ENCODE measurements around the gene WNT11. TPM values are rescaled to one million over a fixed set of nuclear protein-coding genes. Genes with fewer than 3 reads are reported as not detected.
A peak's percentile ranks its signal among the peaks of the same experiment; 100 is the strongest.

The WNT11 gene
- total RNA-seq, 1 experiment from 2014 or later: 26.8 TPM

- H3K27me3 ChIP-seq: no peaks in the 10 kb centered on the region; the same call in none of the 2 replicates
- DNase-seq: no peak
- no peak overlapping the region for H3K4me3 ChIP-seq
- H3K27ac ChIP-seq: no peak overlapping the region
- peaks cover 8% of the 10 kb centered on the region; the same call in 1 of the 2 replicates for H3K4me1 ChIP-seq
- no peaks in the 10 kb centered on the region for H3K36me3 ChIP-seq
- no peaks in the 10 kb centered on the region for H3K9me3 ChIP-seq (replicated peaks)
These were observed 36.8 kb downstream of the WNT11 start for GRCh38 chr11:76169473-76169896.

- Histone ChIP-seq H3K4me3 (no peak overlapping the region), H3K9me3 (replicated peaks) (no peaks in the 10 kb centered on the region), H3K27me3 (no peaks in the 10 kb centered on the region; the same call in none of the 2 replicates), H3K27ac (no peak overlapping the region), H3K36me3 (no peaks in the 10 kb centered on the region), H3K4me1 (peaks cover 8% of the 10 kb centered on the region; the same call in 1 of the 2 replicates)
- DNase-seq: peak in 1 of 2 experiments; percentile 38
These were observed 38.7 kb downstream of the WNT11 start for GRCh38 chr11:76167590-76167989.

DNA sequence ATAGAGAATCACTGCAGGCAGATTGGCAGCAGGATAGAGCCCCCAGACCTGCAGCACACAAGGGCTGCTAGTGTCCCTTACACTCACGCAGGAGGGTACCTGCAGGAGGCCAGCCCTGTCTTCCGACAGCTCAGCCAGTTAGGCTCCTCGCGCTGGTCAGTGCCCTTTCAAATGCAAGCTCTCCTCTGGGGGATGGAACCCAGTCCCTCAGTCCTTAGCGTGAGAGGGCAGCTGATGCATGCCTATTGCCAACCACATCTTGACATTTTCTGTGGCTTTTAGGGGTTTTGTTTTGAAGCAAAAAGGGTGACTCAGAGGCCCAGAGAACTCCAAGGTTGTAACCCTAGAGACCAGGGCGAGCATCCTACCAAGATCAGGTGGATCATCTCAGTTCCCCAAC, 40.0 kb downstream of the WNT11 start:
- no peak overlapping the region for H3K4me3 ChIP-seq
- no peaks in the 10 kb centered on the region for H3K36me3 ChIP-seq
- H3K27me3 ChIP-seq: no peaks in the 10 kb centered on the region; the same call in none of the 2 replicates
- no peak for DNase-seq
- no peaks in the 10 kb centered on the region for H3K9me3 ChIP-seq (replicated peaks)
- no peak overlapping the region for H3K27ac ChIP-seq
- peaks cover 13% of the 10 kb centered on the region; the same call in 1 of the 2 replicates for H3K4me1 ChIP-seq

GRCh38 chr11:76164861-76165751, 41.2 kb downstream of the WNT11 start:
- Histone ChIP-seq H3K4me1 (peaks cover 20% of the 10 kb centered on the region; the same call in 1 of the 2 replicates), H3K27me3 (no peaks in the 10 kb centered on the region; the same call in 1 of the 2 replicates), H3K9me3 (replicated peaks) (no peaks in the 10 kb centered on the region), H3K27ac (no peak overlapping the region), H3K36me3 (no peaks in the 10 kb centered on the region), H3K4me3 (no peak overlapping the region)
- DNase-seq: no peak

DNA sequence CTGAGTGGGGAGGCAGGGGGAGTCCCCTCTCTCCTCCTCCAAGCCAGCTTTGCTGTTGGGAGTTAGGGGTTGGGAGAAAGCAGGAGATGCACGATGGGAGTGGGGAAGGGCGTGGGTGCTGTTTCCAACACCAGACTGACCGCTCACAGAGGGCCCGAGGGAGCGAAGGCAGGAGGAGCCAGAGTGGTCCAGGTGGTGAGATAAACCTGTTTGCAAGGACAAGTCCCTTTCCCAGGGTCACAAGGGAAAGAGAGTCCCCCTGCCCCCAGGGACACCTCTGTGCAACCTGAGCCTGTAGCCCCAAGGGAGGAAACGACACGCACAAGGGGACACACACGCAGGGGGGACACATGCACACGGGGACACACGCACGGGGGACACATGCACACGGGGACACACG, 42.2 kb downstream of the WNT11 start:
- peaks cover 19% of the 10 kb centered on the region; the same call in 1 of the 2 replicates for H3K4me1 ChIP-seq
- no peaks in the 10 kb centered on the region for H3K36me3 ChIP-seq
- H3K27me3 ChIP-seq: no peaks in the 10 kb centered on the region; the same call in 1 of the 2 replicates
- no peak overlapping the region for H3K27ac ChIP-seq
- no peak overlapping the region for H3K4me3 ChIP-seq
- DNase-seq: no peak
- no peaks in the 10 kb centered on the region for H3K9me3 ChIP-seq (replicated peaks)

GRCh38 chr11:76163289-76163880, 42.9 kb downstream of the WNT11 start:
- H3K27me3 ChIP-seq: no peaks in the 10 kb centered on the region; the same call in 1 of the 2 replicates
- H3K36me3 ChIP-seq: no peaks in the 10 kb centered on the region
- DNase-seq: no peak
- H3K27ac ChIP-seq: no peak overlapping the region
- no peaks in the 10 kb centered on the region for H3K9me3 ChIP-seq (replicated peaks)
- H3K4me3 ChIP-seq: no peak overlapping the region
- H3K4me1 ChIP-seq: peaks cover 19% of the 10 kb centered on the region; the same call in 1 of the 2 replicates

GRCh38 chr11:76162336-76163288, 43.7 kb downstream of the WNT11 start:
- peaks cover 18% of the 10 kb centered on the region; the same call in 1 of the 2 replicates for H3K4me1 ChIP-seq
- no peaks in the 10 kb centered on the region for H3K27me3 ChIP-seq
- no peak overlapping the region for H3K27ac ChIP-seq
- no peak overlapping the region for H3K4me3 ChIP-seq
- H3K36me3 ChIP-seq: no peaks in the 10 kb centered on the region
- no peaks in the 10 kb centered on the region for H3K9me3 ChIP-seq (replicated peaks)
- no peak for DNase-seq

DNA sequence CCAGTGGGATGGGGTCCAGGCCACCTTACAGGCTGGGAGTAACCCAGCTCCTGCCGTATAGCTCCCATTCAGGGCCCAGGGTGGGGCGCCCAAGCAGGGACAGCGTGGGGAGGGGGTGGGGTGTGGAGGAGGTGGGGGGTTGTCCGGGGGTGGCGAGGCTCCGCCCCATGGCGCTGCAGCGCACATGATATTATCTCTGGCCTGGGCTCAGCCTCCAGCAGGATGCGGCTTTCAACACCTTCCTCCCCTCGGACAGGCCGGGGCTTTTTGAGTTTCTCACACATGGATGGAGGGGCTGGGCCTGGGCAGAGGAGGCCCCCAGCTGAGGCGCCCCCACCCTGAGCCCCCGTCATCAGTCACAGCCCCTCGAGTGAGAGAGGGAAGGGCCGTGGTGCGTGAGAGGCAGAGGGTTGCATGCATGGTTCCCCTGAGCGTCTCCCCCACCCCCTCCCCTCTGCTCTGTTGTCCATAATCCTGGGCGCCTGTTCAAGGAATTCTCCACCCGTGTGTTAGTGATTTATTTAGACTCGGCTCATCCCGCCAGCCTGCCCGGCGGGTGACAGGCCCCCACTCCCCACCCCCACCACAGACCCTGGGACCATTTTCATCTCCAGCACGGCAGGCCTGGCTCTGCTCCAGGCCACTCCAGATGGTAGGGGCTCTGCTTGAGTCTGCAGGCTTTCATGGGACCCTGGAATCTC, 44.9 kb downstream of the WNT11 start:
- no peaks in the 10 kb centered on the region for H3K27me3 ChIP-seq
- H3K36me3 ChIP-seq: no peaks in the 10 kb centered on the region
- H3K9me3 ChIP-seq (replicated peaks): no peaks in the 10 kb centered on the region
- DNase-seq: peak; percentile 24 to 46
- H3K4me3 ChIP-seq: peak overlapping the region; percentile 56
- H3K27ac ChIP-seq: no peak overlapping the region
- peaks cover 14% of the 10 kb centered on the region; the same call in 1 of the 2 replicates for H3K4me1 ChIP-seq

DNA sequence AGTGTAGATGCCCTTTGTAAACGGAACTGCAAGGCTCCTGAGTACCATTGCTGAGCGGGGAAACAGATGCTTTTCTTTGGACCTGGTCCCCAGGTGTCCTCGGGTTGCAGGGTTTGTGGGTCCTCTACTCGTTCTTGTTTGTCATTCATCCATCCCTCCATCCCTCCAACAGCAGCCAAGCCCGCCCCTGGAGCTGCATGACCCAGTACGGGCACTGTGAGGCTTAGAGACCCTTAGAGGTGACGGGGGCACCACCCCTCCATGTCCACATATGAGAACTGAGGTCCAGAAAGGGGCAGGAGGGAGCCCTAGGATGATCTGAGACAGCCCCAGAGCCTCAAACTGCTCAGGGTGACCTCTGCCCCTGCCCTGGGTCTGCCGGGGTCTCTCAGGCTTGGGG, 45.4 kb downstream of the WNT11 start:
- Histone ChIP-seq H3K27ac (no peak overlapping the region), H3K4me3 (peak overlapping the region; percentile 56; the same call in 1 of the 2 replicates), H3K36me3 (no peaks in the 10 kb centered on the region), H3K9me3 (replicated peaks) (no peaks in the 10 kb centered on the region), H3K4me1 (peaks cover 14% of the 10 kb centered on the region; the same call in 1 of the 2 replicates), H3K27me3 (no peaks in the 10 kb centered on the region)
- no peak for DNase-seq

- H3K9me3 ChIP-seq (replicated peaks): no peaks in the 10 kb centered on the region
- H3K36me3 ChIP-seq: no peaks in the 10 kb centered on the region
- H3K27me3 ChIP-seq: no peaks in the 10 kb centered on the region
- DNase-seq: no peak
- no peak overlapping the region for H3K27ac ChIP-seq
- peaks cover 14% of the 10 kb centered on the region; the same call in 1 of the 2 replicates for H3K4me1 ChIP-seq
- H3K4me3 ChIP-seq: no peak overlapping the region
These were observed 46.2 kb downstream of the WNT11 start for GRCh38 chr11:76159983-76160661.

DNA sequence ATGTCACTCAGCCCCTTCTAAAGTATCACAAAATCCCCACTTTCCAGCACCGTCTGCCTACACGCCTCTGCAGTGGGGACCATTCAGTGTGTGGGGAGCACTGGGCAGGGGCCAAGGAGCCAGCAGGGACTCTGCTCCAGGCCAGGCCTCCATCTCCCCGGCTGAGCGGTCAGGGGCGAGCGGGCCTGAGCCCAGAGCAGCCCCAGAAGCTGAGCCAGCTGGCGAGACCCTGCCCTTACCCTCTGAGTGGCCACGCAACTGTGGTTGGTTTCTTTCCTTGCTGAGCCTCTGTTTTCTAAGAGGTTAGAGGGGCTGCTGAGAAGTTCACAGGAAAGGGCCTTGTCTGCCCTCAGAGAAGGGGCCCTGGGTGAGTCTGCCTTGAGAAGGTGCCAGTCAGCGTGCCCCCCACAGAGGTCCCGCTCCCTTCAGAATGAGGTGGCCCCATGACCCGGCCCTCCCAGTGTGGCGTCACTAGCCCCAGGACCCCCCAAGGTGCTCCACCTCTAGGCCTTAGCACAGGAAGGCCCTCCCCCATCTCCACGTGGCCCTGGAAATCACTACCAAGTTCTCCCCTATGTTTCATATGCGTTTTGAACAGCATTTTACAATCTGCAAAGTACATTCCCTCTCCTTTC, 46.9 kb downstream of the WNT11 start:
- Histone ChIP-seq H3K4me3 (no peak overlapping the region), H3K4me1 (peaks cover 14% of the 10 kb centered on the region; the same call in 1 of the 2 replicates), H3K27ac (no peak overlapping the region), H3K27me3 (no peaks in the 10 kb centered on the region), H3K9me3 (replicated peaks) (no peaks in the 10 kb centered on the region), H3K36me3 (no peaks in the 10 kb centered on the region)
- DNase-seq: no peak

- Histone ChIP-seq H3K27me3 (no peaks in the 10 kb centered on the region), H3K4me3 (no peak overlapping the region), H3K4me1 (peaks cover 14% of the 10 kb centered on the region; the same call in 1 of the 2 replicates), H3K27ac (no peak overlapping the region), H3K9me3 (replicated peaks) (no peaks in the 10 kb centered on the region), H3K36me3 (no peaks in the 10 kb centered on the region)
- no peak for DNase-seq
These were observed 47.7 kb downstream of the WNT11 start for GRCh38 chr11:76158394-76159302.

Measured in SJCRH30 (cell line).